Measurements from ENCODE around the gene LRRC3.

Gene LRRC3

DNA sequence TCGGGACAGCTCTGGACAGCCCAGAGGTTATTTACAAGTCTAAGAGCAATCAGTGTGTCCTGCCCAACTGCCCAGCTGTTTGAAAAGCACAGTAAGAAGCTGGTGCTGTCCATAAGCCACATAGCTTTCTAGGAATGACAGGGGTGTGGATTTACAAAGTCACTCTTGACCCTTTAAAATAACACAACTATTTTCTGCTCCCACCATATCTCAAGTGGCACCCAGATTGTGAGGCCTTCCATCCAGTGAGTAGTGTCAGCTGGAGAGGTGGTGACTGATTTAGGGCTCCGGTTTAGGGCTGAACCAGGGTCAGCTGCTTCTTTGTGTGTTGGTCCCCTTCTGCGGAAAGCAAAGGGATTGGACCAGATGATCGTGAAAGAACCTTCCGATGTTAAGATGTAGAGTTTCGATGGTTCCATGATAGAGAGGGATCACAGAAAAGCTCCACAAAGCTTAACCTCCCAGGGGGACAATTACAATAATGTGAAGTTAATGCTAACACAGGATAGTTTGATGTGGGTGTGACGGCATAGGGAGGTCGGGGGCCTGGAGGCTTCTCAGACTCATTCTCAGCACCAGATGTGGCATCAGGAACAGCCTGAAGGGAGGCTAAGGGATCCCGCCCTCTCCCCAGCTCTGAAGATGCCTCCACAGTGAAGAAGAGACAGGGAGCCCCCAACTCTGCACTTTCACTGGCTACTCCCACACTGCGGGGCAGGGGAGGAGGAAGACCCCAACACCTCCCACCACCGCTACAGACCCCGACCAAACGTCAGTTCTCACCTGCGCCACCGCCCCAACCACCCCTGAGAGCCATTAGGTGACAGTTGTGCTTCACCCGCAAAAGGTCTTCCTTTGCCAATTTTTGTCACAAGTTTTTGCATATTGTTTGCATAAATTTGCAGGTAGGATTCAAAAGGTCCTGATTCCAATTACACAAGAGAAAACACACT is 40.6 kb downstream of the LRRC3 start:
- ChIA-PET CTCF (interaction anchor here (0.8 to 1.8 kb wide), 3 partner anchors 14 to 136 kb away, joined by 3 to 8 read pairs (median 8); no protein-coding TSS in a partner anchor), POLR2A (no interaction called here)
- Histone ChIP-seq H3K9me3 (ENCODE audit: control insufficient read depth, insufficient read depth, low read depth, low read length) (no peaks in the 10 kb centered on the region; the same call in 1 of the 2 replicates), H3K27ac (ENCODE audit: extremely low read depth, low read depth, low read length) (no peak overlapping the region), H3K4me1 (ENCODE audit: control insufficient read depth, insufficient read depth, low read length) (no peaks in the 10 kb centered on the region), H3K36me3 (ENCODE audit: control insufficient read depth in 2 of 2, insufficient read depth in 1 of 2, low read length in 2 of 2) (no peaks in the 10 kb centered on the region), H3K4me3 (ENCODE audit: low read depth, low read length) (no peak overlapping the region)
- TF ChIP-seq ZNF140 (tag by site-specific recombination; IDR thresholded peaks at IDR 0.05) (no peak), ZNF837 (tag by site-specific recombination; IDR thresholded peaks at IDR 0.05) (no peak), ZNF571 (tag by site-specific recombination; IDR thresholded peaks at IDR 0.05) (no peak), ZBTB48 (tag by site-specific recombination; IDR thresholded peaks at IDR 0.05) (no peak)

DNA sequence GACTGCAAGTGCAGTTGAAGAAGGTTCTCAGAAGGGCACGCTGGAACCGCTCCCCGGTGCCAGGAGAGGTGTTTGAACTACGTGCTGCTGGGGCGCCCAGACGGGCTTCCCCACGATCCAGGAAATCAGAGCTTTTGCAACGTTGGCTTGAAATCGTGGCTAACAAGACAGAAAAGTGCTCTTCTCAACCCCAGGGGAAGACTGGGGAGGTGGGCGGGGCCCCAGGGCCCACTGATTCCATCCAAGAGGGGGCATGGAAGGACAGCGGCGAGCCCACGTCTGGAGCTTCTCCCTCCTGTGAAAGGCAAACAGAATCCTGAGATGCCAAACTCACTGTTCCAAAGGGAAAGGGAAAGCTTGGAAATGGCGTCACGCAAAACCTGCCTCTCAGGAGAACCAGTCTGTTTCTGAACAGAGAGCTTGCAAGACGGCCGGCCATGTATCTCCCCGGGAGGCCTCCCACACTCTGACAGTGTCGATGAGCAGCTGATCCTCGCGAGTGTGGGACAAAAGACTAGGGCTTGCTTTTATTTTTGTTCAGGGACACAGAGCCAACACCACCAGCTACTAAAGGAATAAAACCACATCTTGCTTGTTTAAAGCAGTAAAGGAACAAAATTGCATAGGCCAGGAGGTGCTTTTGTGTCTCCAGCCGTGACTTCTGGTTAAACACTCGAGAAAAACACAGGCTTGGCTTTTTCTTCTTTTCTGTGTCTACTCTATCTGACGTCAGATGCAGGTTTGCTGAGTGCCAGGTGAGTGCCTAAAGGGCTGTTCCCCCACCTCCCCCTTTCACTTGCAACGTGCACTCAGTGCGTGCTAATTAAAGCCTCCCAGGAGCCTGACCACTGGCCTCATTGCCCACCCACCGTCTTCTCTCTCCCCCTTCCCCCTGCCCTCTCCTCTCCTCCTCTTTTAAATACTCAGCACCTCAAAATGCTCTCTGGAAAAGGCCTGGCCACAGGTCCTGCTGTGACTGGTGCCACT is 41.5 kb downstream of the LRRC3 start:
- Histone ChIP-seq H3K36me3 (ENCODE audit: control insufficient read depth in 2 of 2, insufficient read depth in 1 of 2, low read length in 2 of 2) (no peaks in the 10 kb centered on the region), H3K27ac (ENCODE audit: extremely low read depth, low read depth, low read length) (no peak overlapping the region), H3K9me3 (ENCODE audit: control insufficient read depth, insufficient read depth, low read depth, low read length) (no peaks in the 10 kb centered on the region; the same call in 1 of the 2 replicates), H3K4me3 (ENCODE audit: low read depth, low read length) (no peak overlapping the region), H3K4me1 (ENCODE audit: control insufficient read depth, insufficient read depth, low read length) (no peaks in the 10 kb centered on the region)
- TF ChIP-seq, protein P1, sequence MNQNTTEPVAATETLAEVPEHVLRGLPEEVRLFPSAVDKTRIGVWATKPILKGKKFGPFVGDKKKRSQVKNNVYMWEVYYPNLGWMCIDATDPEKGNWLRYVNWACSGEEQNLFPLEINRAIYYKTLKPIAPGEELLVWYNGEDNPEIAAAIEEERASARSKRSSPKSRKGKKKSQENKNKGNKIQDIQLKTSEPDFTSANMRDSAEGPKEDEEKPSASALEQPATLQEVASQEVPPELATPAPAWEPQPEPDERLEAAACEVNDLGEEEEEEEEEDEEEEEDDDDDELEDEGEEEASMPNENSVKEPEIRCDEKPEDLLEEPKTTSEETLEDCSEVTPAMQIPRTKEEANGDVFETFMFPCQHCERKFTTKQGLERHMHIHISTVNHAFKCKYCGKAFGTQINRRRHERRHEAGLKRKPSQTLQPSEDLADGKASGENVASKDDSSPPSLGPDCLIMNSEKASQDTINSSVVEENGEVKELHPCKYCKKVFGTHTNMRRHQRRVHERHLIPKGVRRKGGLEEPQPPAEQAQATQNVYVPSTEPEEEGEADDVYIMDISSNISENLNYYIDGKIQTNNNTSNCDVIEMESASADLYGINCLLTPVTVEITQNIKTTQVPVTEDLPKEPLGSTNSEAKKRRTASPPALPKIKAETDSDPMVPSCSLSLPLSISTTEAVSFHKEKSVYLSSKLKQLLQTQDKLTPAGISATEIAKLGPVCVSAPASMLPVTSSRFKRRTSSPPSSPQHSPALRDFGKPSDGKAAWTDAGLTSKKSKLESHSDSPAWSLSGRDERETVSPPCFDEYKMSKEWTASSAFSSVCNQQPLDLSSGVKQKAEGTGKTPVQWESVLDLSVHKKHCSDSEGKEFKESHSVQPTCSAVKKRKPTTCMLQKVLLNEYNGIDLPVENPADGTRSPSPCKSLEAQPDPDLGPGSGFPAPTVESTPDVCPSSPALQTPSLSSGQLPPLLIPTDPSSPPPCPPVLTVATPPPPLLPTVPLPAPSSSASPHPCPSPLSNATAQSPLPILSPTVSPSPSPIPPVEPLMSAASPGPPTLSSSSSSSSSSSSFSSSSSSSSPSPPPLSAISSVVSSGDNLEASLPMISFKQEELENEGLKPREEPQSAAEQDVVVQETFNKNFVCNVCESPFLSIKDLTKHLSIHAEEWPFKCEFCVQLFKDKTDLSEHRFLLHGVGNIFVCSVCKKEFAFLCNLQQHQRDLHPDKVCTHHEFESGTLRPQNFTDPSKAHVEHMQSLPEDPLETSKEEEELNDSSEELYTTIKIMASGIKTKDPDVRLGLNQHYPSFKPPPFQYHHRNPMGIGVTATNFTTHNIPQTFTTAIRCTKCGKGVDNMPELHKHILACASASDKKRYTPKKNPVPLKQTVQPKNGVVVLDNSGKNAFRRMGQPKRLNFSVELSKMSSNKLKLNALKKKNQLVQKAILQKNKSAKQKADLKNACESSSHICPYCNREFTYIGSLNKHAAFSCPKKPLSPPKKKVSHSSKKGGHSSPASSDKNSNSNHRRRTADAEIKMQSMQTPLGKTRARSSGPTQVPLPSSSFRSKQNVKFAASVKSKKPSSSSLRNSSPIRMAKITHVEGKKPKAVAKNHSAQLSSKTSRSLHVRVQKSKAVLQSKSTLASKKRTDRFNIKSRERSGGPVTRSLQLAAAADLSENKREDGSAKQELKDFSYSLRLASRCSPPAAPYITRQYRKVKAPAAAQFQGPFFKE (tag by site-specific recombination; IDR thresholded peaks at IDR 0.05; ENCODE audit: borderline replicate concordance) = no peak
- no peak for TF ChIP-seq ZEB2 (tag by site-specific recombination; IDR thresholded peaks at IDR 0.05)
- TF ChIP-seq, protein P2, sequence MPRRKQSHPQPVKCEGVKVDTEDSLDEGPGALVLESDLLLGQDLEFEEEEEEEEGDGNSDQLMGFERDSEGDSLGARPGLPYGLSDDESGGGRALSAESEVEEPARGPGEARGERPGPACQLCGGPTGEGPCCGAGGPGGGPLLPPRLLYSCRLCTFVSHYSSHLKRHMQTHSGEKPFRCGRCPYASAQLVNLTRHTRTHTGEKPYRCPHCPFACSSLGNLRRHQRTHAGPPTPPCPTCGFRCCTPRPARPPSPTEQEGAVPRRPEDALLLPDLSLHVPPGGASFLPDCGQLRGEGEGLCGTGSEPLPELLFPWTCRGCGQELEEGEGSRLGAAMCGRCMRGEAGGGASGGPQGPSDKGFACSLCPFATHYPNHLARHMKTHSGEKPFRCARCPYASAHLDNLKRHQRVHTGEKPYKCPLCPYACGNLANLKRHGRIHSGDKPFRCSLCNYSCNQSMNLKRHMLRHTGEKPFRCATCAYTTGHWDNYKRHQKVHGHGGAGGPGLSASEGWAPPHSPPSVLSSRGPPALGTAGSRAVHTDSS (tag by site-specific recombination; IDR thresholded peaks at IDR 0.05) = no peak
- no peak for TF ChIP-seq ZNF394 (tag by site-specific recombination; IDR thresholded peaks at IDR 0.05; ENCODE audit: borderline replicate concordance)
- TF ChIP-seq ZNF341 (tag by site-specific recombination; IDR thresholded peaks at IDR 0.05; ENCODE audit: low read depth) = peak; percentile 38; the same call in 1 of the 2 replicates
- TF ChIP-seq ZNF48 (tag by site-specific recombination; IDR thresholded peaks at IDR 0.05) = no peak
- CTCF ChIA-PET = interaction anchor here (1.8 kb wide), 1 partner anchor 13 kb away, joined by 8 read pairs; no protein-coding TSS in a partner anchor
- POLR2A ChIA-PET = no interaction called here

DNA sequence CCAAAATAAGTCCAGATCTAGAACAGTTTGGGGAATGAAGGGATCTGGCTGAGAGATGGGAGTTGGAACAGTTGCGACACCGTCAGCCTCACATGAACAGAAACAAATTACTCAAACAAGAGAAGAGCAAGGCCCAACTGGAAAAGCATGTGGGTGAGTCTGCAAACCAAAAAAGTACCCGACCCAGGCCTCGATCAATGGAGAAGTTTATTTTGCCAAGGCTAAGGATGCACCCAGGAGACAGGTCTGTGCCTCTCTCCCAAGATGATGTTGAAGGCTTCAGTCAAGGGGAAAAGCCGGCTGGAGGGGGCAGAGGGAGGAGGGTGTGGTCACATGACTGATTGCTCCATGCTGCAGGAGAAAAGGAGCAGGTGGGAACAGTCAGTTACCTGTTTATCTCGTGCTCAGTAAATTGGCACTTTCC is 42.4 kb downstream of the LRRC3 start:
- CTCF ChIA-PET = no interaction called here
- TF ChIP-seq, protein P3, sequence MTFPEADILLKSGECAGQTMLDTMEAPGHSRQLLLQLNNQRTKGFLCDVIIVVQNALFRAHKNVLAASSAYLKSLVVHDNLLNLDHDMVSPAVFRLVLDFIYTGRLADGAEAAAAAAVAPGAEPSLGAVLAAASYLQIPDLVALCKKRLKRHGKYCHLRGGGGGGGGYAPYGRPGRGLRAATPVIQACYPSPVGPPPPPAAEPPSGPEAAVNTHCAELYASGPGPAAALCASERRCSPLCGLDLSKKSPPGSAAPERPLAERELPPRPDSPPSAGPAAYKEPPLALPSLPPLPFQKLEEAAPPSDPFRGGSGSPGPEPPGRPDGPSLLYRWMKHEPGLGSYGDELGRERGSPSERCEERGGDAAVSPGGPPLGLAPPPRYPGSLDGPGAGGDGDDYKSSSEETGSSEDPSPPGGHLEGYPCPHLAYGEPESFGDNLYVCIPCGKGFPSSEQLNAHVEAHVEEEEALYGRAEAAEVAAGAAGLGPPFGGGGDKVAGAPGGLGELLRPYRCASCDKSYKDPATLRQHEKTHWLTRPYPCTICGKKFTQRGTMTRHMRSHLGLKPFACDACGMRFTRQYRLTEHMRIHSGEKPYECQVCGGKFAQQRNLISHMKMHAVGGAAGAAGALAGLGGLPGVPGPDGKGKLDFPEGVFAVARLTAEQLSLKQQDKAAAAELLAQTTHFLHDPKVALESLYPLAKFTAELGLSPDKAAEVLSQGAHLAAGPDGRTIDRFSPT (tag by site-specific recombination; IDR thresholded peaks at IDR 0.05) = no peak
- no peak for TF ChIP-seq ZNF660 (tag by site-specific recombination; IDR thresholded peaks at IDR 0.05)
- TF ChIP-seq ZNF596 (tag by site-specific recombination; IDR thresholded peaks at IDR 0.05) = no peak
- TF ChIP-seq ZNF341 (tag by site-specific recombination; IDR thresholded peaks at IDR 0.05; ENCODE audit: low read depth) = no peak
- no peak for TF ChIP-seq ZNF23 (tag by site-specific recombination; IDR thresholded peaks at IDR 0.05; ENCODE audit: borderline replicate concordance)
- TF ChIP-seq GLIS1 (tag by site-specific recombination; IDR thresholded peaks at IDR 0.05) = no peak
- no peak for TF ChIP-seq KLF7 (tag by site-specific recombination; IDR thresholded peaks at IDR 0.05; ENCODE audit: borderline replicate concordance)
- TF ChIP-seq, protein P4, sequence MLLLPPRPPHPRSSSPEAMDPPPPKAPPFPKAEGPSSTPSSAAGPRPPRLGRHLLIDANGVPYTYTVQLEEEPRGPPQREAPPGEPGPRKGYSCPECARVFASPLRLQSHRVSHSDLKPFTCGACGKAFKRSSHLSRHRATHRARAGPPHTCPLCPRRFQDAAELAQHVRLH (tag by site-specific recombination; IDR thresholded peaks at IDR 0.05) = no peak

More for the DNA sequence above, 42.4 kb downstream of the LRRC3 start:
- no peaks in the 10 kb centered on the region for H3K4me1 ChIP-seq (ENCODE audit: control insufficient read depth, insufficient read depth, low read length)
- H3K36me3 ChIP-seq (ENCODE audit: control insufficient read depth in 2 of 2, insufficient read depth in 1 of 2, low read length in 2 of 2) = no peaks in the 10 kb centered on the region
- no peaks in the 10 kb centered on the region for H3K9me3 ChIP-seq (ENCODE audit: control insufficient read depth, insufficient read depth, low read depth, low read length)
- no peak overlapping the region for H3K4me3 ChIP-seq (ENCODE audit: low read depth, low read length)
- H3K27ac ChIP-seq (ENCODE audit: extremely low read depth, low read depth, low read length) = no peak overlapping the region
- POLR2A ChIA-PET = no interaction called here

Data from HEK293 (cell line).